ENCODE measurements around the gene ARHGAP26. TPM values are rescaled to one million over a fixed set of nuclear protein-coding genes. Genes with fewer than 3 reads are reported as not detected.

ARHGAP26 gene
- polyA plus RNA-seq, 1 donor (not counting 4 experiments of a cell fraction or from before 2014, with no cell fraction given) = 3.9 TPM

DNA sequence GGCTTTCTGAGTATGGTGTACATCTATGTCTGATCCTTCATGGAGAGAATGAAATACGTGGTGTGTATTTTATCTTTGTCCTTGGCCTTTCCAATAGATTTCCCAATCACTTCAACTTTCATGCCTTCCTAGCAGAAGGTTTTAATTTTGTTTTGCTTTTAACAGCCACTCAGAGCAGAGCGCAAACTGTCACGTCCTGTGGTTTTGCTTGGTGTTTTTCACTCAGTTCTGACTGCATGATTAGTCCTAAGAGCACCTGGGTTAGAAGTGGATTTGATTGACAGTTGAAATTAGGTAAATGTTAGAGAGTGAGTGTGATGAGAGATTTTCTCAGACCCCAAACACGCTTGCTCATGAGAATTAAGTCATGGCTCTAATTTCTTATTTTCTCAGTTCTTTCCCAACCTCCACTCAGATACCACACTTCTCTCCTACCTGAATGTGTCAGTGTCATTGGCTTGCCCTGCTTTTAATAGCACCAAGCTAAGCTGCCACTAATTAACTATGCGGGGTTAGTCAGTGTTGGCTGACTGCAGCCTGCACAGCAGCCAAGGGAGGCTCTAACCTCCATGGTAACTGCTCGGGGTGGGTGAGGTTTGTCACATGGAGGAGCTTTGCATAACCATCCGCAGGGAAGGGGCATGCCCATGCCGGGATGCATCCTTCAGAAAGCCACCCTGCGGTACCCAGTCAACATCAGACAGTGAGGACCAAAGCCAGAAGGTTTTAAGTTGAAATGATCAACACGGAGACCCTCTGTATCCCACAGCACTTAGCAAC lies 459.9 kb downstream of the ARHGAP26 start:
- H3K9me1 ChIP-seq (ENCODE audit: control insufficient read depth, extremely low read depth, insufficient read depth, low read length) = no peaks in the 10 kb centered on the region
- FAIRE-seq (peak; percentile 60), DNase-seq (ENCODE audit: low read depth, low spot score) (no peak)
- H3K4me3 ChIP-seq (ENCODE audit: control insufficient read depth in 2 of 3, extremely low read depth in 1 of 3, insufficient read depth in 2 of 3, low read depth in 1 of 3, low read length in 3 of 3) = no peak overlapping the region
- H3K9me3 ChIP-seq (ENCODE audit: control insufficient read depth, low read depth, low read length) = no peaks in the 10 kb centered on the region
- peaks cover 35% of the 10 kb centered on the region for H3K4me1 ChIP-seq (ENCODE audit: control insufficient read depth, extremely low read depth, insufficient read depth, low read length)
- H3K36me3 ChIP-seq (ENCODE audit: control insufficient read depth in 2 of 2, extremely low read depth in 1 of 2, insufficient read depth in 2 of 2, low read length in 2 of 2) = no peaks in the 10 kb centered on the region
- no peaks in the 10 kb centered on the region for H3K27me3 ChIP-seq (ENCODE audit: control insufficient read depth, extremely low read depth, insufficient read depth, low read length)
- no peak overlapping the region for H3K27ac ChIP-seq (ENCODE audit: control insufficient read depth, insufficient read depth, low read length)
- H3K4me2 ChIP-seq (ENCODE audit: control insufficient read depth, extremely low read depth, insufficient read depth, low read depth, low read length) = no peak overlapping the region
- H4K20me1 ChIP-seq (ENCODE audit: control insufficient read depth, extremely low read depth, insufficient read depth, low read length) = no peaks in the 10 kb centered on the region
- H3K79me2 ChIP-seq (ENCODE audit: control insufficient read depth, insufficient read depth, low read length) = no peaks in the 10 kb centered on the region
- H3K9ac ChIP-seq (ENCODE audit: control insufficient read depth, extremely low read depth, insufficient read depth, low read length) = no peak overlapping the region
- TF ChIP-seq CTCF (optimal IDR thresholded peaks at IDR 0.05 in 1 of 3, IDR thresholded peaks at IDR 0.05 in 1 of 3, conservative IDR thresholded peaks at IDR 0.05 in 1 of 3; ENCODE audit: extremely low read depth in 1 of 3, insufficient read depth in 2 of 3, low read length in 3 of 3) = no peak
- TF ChIP-seq EZH2 (IDR thresholded peaks at IDR 0.05; ENCODE audit: low read length) = no peak
- H2AFZ ChIP-seq (ENCODE audit: control insufficient read depth, low read length) = no peak overlapping the region
- dilution Hi-C loops (cut with MboI; ENCODE audit: extremely low pct_ligation_motif_present, low sequenced_read_pairs) = no loop called here

- Histone ChIP-seq H3K4me1 (ENCODE audit: control insufficient read depth, extremely low read depth, insufficient read depth, low read length) (peaks cover 39% of the 10 kb centered on the region), H3K27ac (ENCODE audit: control insufficient read depth, insufficient read depth, low read length) (no peak overlapping the region), H3K36me3 (ENCODE audit: control insufficient read depth in 2 of 2, extremely low read depth in 1 of 2, insufficient read depth in 2 of 2, low read length in 2 of 2) (no peaks in the 10 kb centered on the region), H3K9ac (ENCODE audit: control insufficient read depth, extremely low read depth, insufficient read depth, low read length) (no peak overlapping the region), H4K20me1 (ENCODE audit: control insufficient read depth, extremely low read depth, insufficient read depth, low read length) (no peaks in the 10 kb centered on the region), H3K4me2 (ENCODE audit: control insufficient read depth, extremely low read depth, insufficient read depth, low read depth, low read length) (no peak overlapping the region), H3K79me2 (ENCODE audit: control insufficient read depth, insufficient read depth, low read length) (no peaks in the 10 kb centered on the region), H3K9me3 (ENCODE audit: control insufficient read depth, low read depth, low read length) (no peaks in the 10 kb centered on the region), H3K9me1 (ENCODE audit: control insufficient read depth, extremely low read depth, insufficient read depth, low read length) (no peaks in the 10 kb centered on the region), H3K27me3 (ENCODE audit: control insufficient read depth, extremely low read depth, insufficient read depth, low read length) (no peaks in the 10 kb centered on the region), H3K4me3 (ENCODE audit: control insufficient read depth in 2 of 3, extremely low read depth in 1 of 3, insufficient read depth in 2 of 3, low read depth in 1 of 3, low read length in 3 of 3) (no peak overlapping the region), H2AFZ (ENCODE audit: control insufficient read depth, low read length) (no peak overlapping the region)
- no peak for TF ChIP-seq EZH2 (IDR thresholded peaks at IDR 0.05; ENCODE audit: low read length)
- TF ChIP-seq CTCF (optimal IDR thresholded peaks at IDR 0.05 in 1 of 3, IDR thresholded peaks at IDR 0.05 in 1 of 3, conservative IDR thresholded peaks at IDR 0.05 in 1 of 3; ENCODE audit: extremely low read depth in 1 of 3, insufficient read depth in 2 of 3, low read length in 3 of 3) = no peak
- dilution Hi-C loops (cut with MboI; ENCODE audit: extremely low pct_ligation_motif_present, low sequenced_read_pairs) = no loop called here
- DNase-seq (ENCODE audit: low read depth, low spot score) (no peak), FAIRE-seq (no peak)
Observed at GRCh38 chr5:143230676-143230996, 460.5 kb downstream of the ARHGAP26 start.

All from keratinocyte (primary cell).